ENCODE results near the gene SLC2A14. TPM values are rescaled to one million over a fixed set of nuclear protein-coding genes. Genes with fewer than 3 reads are reported as not detected.
A peak's percentile ranks its signal among the peaks of the same experiment; 100 is the strongest.
"Not testable (repeated sequence)": the region's sequence is repeated elsewhere in the genome, so short reads cannot be mapped to it uniquely, and the experiment has no call there.

Gene SLC2A14
- total RNA-seq, 1 donor from 2014 or later: 5.4 TPM

DNA sequence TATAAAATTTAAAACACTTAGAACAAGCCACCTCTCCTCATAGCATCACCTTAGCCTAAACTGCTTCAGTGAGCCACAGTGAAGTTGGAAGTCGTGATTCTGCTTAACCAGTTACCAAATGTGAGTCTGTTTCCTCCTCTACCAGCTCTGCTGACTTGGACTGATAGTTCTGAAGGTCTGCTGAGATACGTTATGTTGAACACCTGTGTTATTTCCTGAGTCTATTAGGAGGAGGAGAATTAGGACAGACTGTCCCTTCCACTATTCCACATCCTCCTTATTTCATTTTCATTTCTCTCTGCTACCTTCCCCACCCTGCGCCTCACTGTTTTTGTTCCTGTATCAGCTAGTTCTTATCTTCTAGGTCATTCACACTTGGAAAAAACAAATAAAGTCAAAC lies 2.4 kb downstream of the SLC2A14 start:
- DNase-seq (ENCODE audit: low spot score): no peak

DNA sequence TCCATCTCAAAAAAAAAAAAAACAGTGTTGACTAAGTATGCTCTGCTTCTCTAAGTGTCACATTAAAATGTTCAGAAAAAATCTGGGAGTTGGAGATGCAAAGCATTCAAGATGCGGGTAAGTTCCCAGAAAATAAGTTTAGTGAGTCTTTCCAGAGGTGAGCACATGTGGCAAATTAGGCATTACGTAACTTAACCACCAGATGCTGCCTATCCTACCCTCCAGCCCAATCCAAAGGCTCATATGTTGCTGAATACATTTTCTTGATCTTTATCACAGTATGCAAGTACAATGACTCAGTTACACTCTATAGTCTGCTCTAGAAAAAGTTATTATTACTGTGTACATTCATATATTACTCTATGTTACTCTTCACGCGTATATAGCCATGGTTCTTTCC lies 3.6 kb downstream of the SLC2A14 start:
- no peak for DNase-seq (ENCODE audit: low spot score)

- no peak for DNase-seq (ENCODE audit: low spot score)
Measured at GRCh38 chr12:7868391-7868790, 4.3 kb downstream of the SLC2A14 start.

DNA sequence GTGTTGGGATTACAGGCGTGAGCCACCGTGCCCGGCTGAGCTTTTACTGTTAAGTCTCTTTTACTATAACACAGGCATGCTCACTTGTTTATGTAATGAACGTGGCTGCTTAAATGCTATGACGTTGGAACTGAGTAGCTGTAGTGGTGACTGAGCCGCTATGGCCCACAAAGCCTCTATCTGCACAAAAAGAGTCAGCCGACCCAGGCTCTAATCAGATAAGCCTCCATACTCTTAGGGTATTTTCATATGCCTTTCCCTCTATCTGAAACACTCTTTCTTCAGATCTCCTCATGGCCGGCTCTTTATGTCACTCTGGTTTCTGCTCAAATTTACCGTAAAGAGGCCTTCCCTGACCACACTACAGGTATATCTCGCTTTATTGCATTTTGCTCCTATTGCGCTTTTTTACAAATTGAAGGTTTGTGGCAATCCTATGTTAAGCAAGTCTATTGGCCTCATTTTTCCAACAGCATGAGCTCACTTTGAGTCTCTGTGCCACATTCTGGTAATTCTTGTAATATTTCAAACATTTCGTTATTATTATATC lies 8.0 kb downstream of the SLC2A14 start:
- DNase-seq (ENCODE audit: low spot score): no peak

GRCh38 chr12:7862814-7863348 lies 9.8 kb downstream of the SLC2A14 start:
- not testable (repeated sequence) for DNase-seq (ENCODE audit: low spot score)

- not testable (repeated sequence) for DNase-seq (ENCODE audit: low spot score)
Measured at GRCh38 chr12:7862301-7862700, 10.4 kb downstream of the SLC2A14 start.

DNA sequence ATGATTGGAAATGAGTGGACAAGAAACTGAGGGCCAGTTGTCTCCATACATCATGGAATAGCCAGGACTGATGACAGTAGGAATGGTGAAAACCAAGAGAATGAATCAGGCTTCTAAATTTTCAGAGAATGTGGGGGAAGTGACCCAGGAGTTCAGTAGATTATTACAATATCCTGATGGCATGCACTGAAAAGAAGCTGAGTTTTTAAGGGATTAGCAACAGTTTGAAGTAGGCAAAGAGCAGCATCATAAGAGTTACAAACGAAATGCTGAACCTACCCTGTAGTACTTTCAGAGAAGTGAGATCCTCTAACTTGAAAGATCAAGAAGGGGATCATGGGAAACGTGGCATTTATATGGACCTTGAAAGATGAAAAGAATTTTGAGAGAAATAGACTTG lies 13.2 kb downstream of the SLC2A14 start:
- no peak for DNase-seq (ENCODE audit: low spot score)

DNA sequence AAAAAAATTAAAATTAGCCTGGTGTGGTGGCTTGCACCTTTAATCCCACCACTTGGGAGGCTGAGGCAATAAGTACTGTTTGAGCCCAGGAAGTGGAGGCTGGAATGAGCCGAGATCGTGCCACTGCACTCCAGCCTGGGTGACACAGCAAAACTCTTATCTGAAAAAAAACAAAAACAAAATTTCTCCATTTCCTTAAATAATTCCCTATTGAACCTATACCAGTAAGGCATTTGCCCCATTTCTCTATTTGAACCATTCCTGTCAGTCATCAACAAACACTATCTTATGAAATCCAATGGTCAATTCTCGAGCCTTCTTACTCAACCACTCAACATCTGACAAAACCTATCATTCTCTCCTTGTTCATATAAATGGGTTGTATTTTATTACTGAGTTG lies 14.7 kb downstream of the SLC2A14 start:
- no peak for DNase-seq (ENCODE audit: low spot score)

- DNase-seq (ENCODE audit: low spot score): no peak
Measured at GRCh38 chr12:7856516-7856915, 16.2 kb downstream of the SLC2A14 start.

DNA sequence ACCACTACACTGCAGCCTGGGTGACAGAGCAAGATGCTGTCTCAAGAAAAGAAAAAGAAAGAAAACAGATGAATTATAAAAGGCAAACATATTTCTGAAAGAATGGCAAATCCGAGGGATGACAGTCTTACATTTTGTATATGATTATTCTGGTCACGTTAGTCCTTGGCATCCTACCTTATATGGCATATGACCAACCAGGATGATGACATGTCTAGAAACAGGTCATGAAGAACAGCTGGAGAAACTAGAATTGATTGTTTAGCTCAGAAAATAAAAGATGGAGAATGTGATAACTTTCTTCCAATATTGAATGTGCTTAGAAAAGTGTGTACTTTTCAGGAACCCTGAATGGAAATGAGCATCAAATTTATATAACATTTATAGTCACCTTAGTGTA lies 19.2 kb downstream of the SLC2A14 start:
- no peak for DNase-seq (ENCODE audit: low spot score)

- not testable (repeated sequence) for DNase-seq (ENCODE audit: low spot score)
Measured at GRCh38 chr12:7851622-7852081, 21.1 kb downstream of the SLC2A14 start.

DNA sequence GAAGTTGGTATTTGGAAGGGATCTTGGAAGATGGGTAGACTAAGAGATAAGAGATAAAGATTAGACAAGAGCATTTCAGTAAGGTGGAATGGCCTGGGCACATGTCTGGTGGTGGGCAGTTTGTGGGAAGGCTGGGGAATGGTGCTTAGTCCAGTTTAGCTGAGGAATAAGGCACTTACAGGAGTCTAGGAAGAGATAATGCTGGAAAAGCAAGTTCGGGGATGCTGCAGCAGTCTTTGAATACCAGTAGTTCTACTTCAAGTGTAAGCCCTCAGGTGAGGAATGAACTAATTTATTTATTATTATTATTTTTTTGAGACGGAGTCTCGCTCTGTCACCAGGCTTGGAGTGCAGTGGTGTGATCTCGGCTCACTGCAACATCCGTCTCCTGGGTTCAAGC lies 22.6 kb downstream of the SLC2A14 start:
- DNase-seq (ENCODE audit: low spot score): not testable (repeated sequence)

DNA sequence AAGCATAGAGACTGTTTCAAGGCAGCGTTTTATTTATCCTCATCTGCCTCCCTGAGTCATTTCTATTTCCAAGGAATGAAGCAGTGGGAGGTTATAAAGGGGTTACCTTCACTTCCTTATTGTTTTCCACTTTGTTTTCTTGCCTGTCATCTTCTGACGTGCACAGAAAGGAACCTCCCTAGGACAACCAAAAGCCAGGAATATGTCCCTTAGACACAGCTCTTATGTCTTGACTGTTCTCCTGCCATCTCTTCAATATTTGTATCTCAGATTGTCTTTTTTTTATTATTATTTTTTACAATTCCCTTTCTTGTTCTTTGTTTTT lies 24.7 kb downstream of the SLC2A14 start:
- not testable (repeated sequence) for DNase-seq (ENCODE audit: low spot score)

DNA sequence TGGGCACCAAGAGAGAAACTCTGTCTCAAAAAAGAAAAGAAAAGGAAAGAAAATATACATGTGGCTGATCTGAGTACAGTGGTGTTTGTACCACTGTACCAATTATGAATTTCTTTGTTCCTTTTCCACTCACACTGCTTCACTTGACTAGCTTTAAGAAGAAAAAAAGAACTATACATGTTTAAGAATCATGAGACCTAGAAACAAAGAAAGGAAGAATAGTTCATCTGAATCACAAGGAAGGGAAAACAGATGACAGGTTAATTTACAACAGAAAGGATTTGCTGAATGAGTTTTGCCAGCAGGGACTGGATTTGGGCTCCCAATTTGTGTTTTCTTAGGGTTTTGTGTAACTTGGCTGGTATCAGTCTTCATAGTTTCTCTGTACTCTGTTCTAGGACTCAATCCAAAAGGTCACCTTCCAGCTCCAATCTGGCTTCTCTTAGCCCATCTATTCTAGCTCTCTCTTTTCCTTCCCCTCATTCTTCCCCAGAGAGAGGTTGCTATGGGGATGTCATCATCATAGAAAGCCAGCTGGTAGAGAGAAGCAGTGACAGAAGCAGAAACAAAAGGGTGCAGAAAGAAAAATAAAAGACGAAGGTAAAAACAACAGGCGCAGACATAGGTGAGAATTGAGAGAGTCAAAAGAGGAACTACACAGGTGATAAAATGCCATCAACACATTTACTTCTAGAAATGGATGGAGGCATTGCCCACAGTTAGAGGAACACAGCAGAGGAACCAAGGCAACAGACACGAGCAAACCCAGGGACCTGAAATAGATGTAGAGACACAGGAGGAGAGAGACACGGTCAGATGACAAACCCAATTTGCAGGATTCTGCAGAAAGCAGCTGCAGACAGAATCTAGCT lies 25.3 kb downstream of the SLC2A14 start:
- DNase-seq (ENCODE audit: low spot score): not testable (repeated sequence)

DNA sequence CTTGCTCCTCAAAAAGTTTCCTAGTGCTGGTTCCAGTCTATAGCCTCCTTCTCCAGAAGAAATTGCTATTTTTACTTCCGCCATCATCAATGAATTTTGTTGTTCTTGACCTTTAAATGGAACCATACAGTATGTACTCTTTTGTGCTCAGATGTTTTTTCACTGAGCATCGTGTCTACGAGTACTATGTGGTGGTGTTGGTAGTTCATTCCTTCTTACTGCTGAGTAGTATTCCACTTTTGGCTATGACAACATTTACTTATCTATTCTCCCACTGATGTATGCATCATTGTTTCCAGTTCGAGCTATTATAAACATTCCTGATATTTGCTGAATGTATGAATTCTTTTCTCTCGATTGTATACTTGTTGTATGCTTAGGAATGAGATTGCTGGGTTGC lies 28.6 kb downstream of the SLC2A14 start:
- DNase-seq (ENCODE audit: low spot score): no peak

DNA sequence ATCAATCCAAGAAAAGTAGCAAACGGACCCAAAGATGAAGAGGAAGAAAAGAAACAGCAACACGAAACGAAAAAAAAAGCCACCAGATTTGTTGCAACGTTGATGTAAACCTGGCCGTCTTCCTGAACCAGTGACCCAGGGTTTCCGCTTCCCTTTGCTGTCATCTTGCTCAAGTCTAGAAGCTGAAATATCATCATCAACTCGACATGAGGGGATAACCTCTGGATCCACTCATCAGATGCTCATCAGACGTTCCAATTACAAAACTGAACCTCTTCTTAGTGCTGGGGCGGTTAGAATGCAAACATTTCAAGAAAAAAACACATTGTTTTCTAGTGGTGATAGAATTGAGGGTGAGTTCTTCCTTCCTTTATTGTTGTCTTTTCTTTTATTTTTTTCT lies 29.1 kb downstream of the SLC2A14 start:
- DNase-seq (ENCODE audit: low spot score): not testable (repeated sequence)

DNA sequence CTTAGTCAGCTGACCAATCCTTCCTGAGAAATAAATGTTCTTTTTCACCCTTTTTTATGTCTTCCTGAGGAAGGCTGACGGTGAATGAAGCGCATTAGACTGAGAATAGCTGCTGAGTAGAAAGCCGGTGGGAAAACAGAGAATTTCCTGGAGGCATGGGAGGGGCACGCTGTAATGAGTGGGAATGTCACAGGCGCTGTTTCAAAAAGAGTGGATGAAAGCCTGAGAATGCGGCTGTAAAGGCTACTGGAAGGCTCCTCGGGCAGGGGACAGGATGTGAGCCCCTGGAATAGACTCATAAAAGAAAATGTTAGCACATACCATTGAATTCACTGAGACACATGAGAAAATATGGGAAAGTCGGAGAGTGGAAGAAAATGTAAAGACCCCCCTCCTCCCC lies 29.6 kb downstream of the SLC2A14 start:
- not testable (repeated sequence) for DNase-seq (ENCODE audit: low spot score)

DNA sequence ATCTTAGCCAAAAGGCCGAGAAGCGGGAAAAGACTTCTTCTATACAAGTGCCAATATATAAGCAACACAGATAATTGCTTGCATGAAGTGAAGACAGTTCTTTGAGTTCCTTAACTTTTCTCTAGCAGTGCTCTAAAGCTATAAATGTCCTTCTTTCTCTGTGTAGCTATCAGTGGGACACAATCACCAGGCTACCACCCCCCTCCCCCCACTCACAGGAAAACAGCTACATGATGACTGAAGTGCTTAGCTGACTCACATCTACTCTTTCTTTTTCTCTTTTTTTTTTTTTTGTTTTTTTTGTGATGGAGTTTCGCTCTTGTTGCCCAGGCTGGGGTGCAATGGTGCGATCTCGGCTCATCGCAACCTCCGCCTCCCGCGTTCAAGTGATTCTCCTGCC lies 30.3 kb downstream of the SLC2A14 start:
- not testable (repeated sequence) for DNase-seq (ENCODE audit: low spot score)

DNA sequence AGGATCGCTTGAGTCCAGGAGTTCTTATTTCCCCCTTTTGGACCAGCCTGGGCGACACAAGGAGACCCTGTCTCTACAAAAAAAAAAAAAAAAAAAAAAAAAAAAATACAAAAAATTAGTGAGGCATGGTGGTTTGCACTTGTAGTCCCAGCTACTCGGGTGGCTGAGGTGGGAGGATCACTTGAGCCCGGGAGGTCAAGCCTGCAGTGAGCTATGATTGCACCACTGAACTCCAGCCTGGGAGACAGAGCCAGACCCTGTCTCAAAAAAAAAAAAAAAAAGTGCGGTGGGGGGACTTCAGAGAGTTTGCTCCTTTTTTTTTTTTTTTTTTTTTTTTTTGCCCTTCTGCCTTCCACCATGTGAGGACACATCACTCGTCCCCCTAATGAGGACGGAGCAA lies 32.9 kb downstream of the SLC2A14 start:
- DNase-seq (ENCODE audit: low spot score): not testable (repeated sequence)

DNA sequence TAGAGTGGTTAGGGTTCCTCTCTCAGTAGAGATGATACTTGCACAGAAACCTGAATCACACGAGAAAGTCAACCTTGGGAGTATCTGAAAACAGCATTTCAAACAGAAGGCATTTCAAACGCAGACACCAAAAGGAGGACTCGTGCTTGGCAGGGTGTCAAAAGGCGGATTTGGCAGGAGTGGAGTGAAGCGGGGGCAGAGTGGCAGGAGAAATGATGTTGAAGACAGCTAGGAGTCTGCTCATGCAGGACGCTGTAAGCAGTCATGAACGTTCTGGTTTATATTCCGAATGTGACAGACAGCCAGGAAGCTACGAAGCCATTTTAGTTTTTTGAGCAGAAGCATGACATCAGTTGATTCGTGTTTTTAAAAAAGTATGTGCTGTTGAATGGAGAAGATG lies 33.5 kb downstream of the SLC2A14 start:
- DNase-seq (ENCODE audit: low spot score): peak; percentile 87

- DNase-seq (ENCODE audit: low spot score): peak; percentile 64
Measured at GRCh38 chr12:7837366-7837765, 35.3 kb downstream of the SLC2A14 start.

GRCh38 chr12:7835766-7836165 lies 36.9 kb downstream of the SLC2A14 start:
- no peak for DNase-seq (ENCODE audit: low spot score)

DNA sequence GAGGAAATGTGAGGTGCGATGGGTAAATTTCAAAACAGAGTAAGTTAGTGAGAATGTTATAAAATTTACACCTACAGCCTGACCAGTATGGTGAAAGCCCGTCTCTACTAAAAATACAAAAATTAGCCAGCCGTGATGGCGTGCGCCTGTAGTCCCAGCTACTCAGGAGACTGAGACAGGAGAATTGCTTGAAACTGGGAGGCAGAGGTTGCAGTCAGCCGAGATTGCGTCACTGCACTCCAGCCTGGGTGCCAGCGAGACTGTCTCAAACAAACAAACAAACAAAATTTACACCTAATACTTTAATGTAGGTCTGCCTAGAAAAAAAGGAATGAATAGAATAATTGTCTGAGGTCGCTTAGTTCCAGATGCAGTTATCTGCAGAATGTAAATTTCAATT lies 37.6 kb downstream of the SLC2A14 start:
- peak; percentile 24 for DNase-seq (ENCODE audit: low spot score)
